Panc1 (cell line): ENCODE data around the gene TSPAN33. TPM values are rescaled to one million over a fixed set of nuclear protein-coding genes. Genes with fewer than 3 reads are reported as not detected.

Source experiments
- ATAC-seq: fragments of 200-7000 bp; cut with Tn5 transposase; 2 replicates; pipeline ENCODE4 v1.9.1; 2020; ENCODE audit warnings: mild to moderate bottlenecking, moderate library complexity
- BruUV-seq: library from RNA; stranded (reverse); fragments of 400-500 nt; replicated peaks from 2 replicates; lab custom pipeline; 2021; lab: Mats Ljungman, UMichigan
- CTCF ChIA-PET: fragments of 300-600 bp; sonication (Branson Sonifier 250); formaldehyde crosslinking; loops from one replicate; lab custom pipeline; 2022; ENCODE audit warnings: antibody characterized with exemption; lab: Charles Lee
- POLR2A ChIA-PET: fragments of 300-600 bp; sonication (Branson Sonifier 250); formaldehyde crosslinking; loops from one replicate; lab custom pipeline; 2022; ENCODE audit warnings: antibody characterized with exemption; lab: Charles Lee
- DNase-seq: peaks from one replicate; pipeline ENCODE4 v3.0.0-alpha.2; 2010; ENCODE audit warnings: low read depth, low spot score
- H3K27ac ChIP-seq: 2 replicates; pipeline ENCODE4 v1.5.1; 2011; ENCODE audit warnings: mild to moderate bottlenecking, low read length, inconsistent platforms
- H3K27me3 ChIP-seq: fragments of 200-500 bp; sonication (Bioruptor generic); 2 replicates; pipeline ENCODE4 v1.6.0; 2014; ENCODE audit warnings: low read length, inconsistent platforms; ENCODE audit not compliant: control insufficient read depth, insufficient read depth
- H3K36me3 ChIP-seq: fragments of 200-500 bp; sonication (Bioruptor generic); 2 replicates; pipeline ENCODE4 v1.5.1; 2014; ENCODE audit warnings: inconsistent platforms, mild to moderate bottlenecking, low read length, moderate library complexity; ENCODE audit not compliant: control insufficient read depth, insufficient read depth
- H3K4me1 ChIP-seq: 2 replicates; pipeline ENCODE4 v1.5.1; 2011; ENCODE audit warnings: inconsistent platforms, mild to moderate bottlenecking, low read length, moderate library complexity; ENCODE audit not compliant: control insufficient read depth, insufficient read depth
- H3K4me3 ChIP-seq, 2 experiments: 2 replicates each; pipeline ENCODE4 v1.5.1; 2011 to 2012; ENCODE audit warnings: low read depth in 2 of 2, low read length in 2 of 2, mild to moderate bottlenecking in 2 of 2, inconsistent platforms in 1 of 2, moderate library complexity in 1 of 2
- H3K9me3 ChIP-seq: fragments of 200-500 bp; sonication (Bioruptor generic); 2 replicates; pipeline ENCODE4 v1.5.1; 2014; ENCODE audit warnings: low read depth, mild to moderate bottlenecking, inconsistent platforms, low read length, moderate library complexity; ENCODE audit not compliant: control insufficient read depth, insufficient read depth
- CTCF ChIP-seq: fragments of 450-650 bp; IDR thresholded peaks from 2 replicates; pipeline ENCODE4 v1.5.1; 2017; ENCODE audit warnings: mild to moderate bottlenecking
- POLR2AphosphoS5 ChIP-seq: IDR thresholded peaks from 2 replicates; pipeline ENCODE4 v1.6.1; 2012; ENCODE audit warnings: mild to moderate bottlenecking, low read depth, low read length, moderate library complexity
- REST ChIP-seq, 2 experiments: IDR thresholded peaks; 2 replicates each; pipeline ENCODE4 v1.6.1; 2011 to 2012; ENCODE audit warnings: low read depth in 2 of 2, control low read depth in 1 of 2, low read length in 1 of 2, mild to moderate bottlenecking in 1 of 2, moderate library complexity in 1 of 2; ENCODE audit not compliant: insufficient read depth in 1 of 2
- SIN3A ChIP-seq: IDR thresholded peaks from 2 replicates; pipeline ENCODE4 v1.6.1; 2012; ENCODE audit warnings: low read depth, mild to moderate bottlenecking, low read length, moderate library complexity, borderline replicate concordance; ENCODE audit not compliant: insufficient read depth
- TCF7L2 ChIP-seq: IDR thresholded peaks from 2 replicates; pipeline ENCODE4 v1.6.1; 2011; ENCODE audit warnings: mild to moderate bottlenecking, low read depth, low read length, inconsistent platforms
- in situ Hi-C: cut with HindIII; loops from 2 replicates; pipeline ENCODE4 v1.10.0; 2016; ENCODE audit warnings: low sequenced_read_pairs, low pct_unique_long_range_greater_than_20kb
- intact Hi-C: fragments of 100-400 bp; cut with micrococcal nuclease; formaldehyde crosslinking; loops from one replicate; pipeline ENCODE4 v1.10.0; 2022; ENCODE audit not compliant: unreplicated experiment
- total RNA-seq: library from RNA; stranded (reverse); gene quantifications from one replicate; pipeline ENCODE4 v1.2.1, GENCODE V29; 2021; ENCODE audit not compliant: unreplicated experiment

Gene TSPAN33
- total RNA-seq, 1 experiment from 2014 or later, result 5.4 TPM

- intact Hi-C loops (no loop called here), in situ Hi-C loops (no loop called here)
- H3K27ac ChIP-seq, result no peak overlapping the region
- no peak for TF ChIP-seq TCF7L2
- no peak for TF ChIP-seq CTCF
- TF ChIP-seq POLR2AphosphoS5, result no peak
- no peak for TF ChIP-seq REST (IDR thresholded peaks at IDR 0.05; ENCODE audit: insufficient read depth in 1 of 2, low read depth in 2 of 2, low read length in 1 of 2)
- no peak for TF ChIP-seq SIN3A
- no peaks in the 10 kb centered on the region for H3K36me3 ChIP-seq
- no TSS peak for BruUV-seq
- CTCF ChIA-PET, result no interaction called here
- POLR2A ChIA-PET, result no interaction called here
- no peaks in the 10 kb centered on the region for H3K4me1 ChIP-seq
- H3K9me3 ChIP-seq, result no peaks in the 10 kb centered on the region
- ATAC-seq (no peak), DNase-seq (no peak)
- no peak overlapping the region for H3K4me3 ChIP-seq
- H3K27me3 ChIP-seq, result peaks cover 10% of the 10 kb centered on the region
Measured at GRCh38 chr7:129184981-129185670, 40.6 kb downstream of the TSPAN33 start.

- intact Hi-C loops, result no loop called here
- H3K4me3 ChIP-seq, result no peak overlapping the region
- no peaks in the 10 kb centered on the region for H3K9me3 ChIP-seq
- H3K27me3 ChIP-seq, result peaks cover 12% of the 10 kb centered on the region
- H3K36me3 ChIP-seq, result no peaks in the 10 kb centered on the region
- TF ChIP-seq POLR2AphosphoS5 (no peak), REST (IDR thresholded peaks at IDR 0.05; ENCODE audit: insufficient read depth in 1 of 2, low read depth in 2 of 2, low read length in 1 of 2) (no peak), SIN3A (no peak), CTCF (no peak), TCF7L2 (no peak)
- CTCF ChIA-PET, result no interaction called here
- no peak overlapping the region for H3K27ac ChIP-seq
- DNase-seq, result no peak
- no peak for ATAC-seq
- BruUV-seq, result no TSS peak
- H3K4me1 ChIP-seq, result no peaks in the 10 kb centered on the region
- POLR2A ChIA-PET, result no interaction called here
- in situ Hi-C loops, result no loop called here
Measured at GRCh38 chr7:129186749-129187260, 42.3 kb downstream of the TSPAN33 start.
